IMR-90 (cell line): Measurements from ENCODE around the gene HOXD10. TPM values are rescaled to one million over a fixed set of nuclear protein-coding genes. Genes with fewer than 3 reads are reported as not detected.

Experiments used
- ATAC-seq: fragments of 200-7000 bp; cut with Tn5 transposase; 2 replicates; pipeline ENCODE4 v1.9.1; 2020; ENCODE audit warnings: low read depth, mild to moderate bottlenecking, moderate library complexity
- BruUV-seq: library from RNA; stranded (reverse); fragments of 400-500 nt; replicated peaks from 2 replicates; lab custom pipeline; 2021; lab: Mats Ljungman, UMichigan
- CTCF ChIA-PET: fragments of 300-600 bp; formaldehyde crosslinking; extraction: SDS; loops from one replicate; lab custom pipeline; 2021; ENCODE audit warnings: antibody characterized with exemption; lab: Yijun Ruan, JAX
- POLR2A ChIA-PET: fragments of 300-600 bp; sonication (Branson Sonifier 250); formaldehyde crosslinking; loops from one replicate; lab custom pipeline; 2022; ENCODE audit warnings: antibody characterized with exemption; ENCODE audit not compliant: unreplicated experiment; lab: Charles Lee
- DNase-seq: peaks from one replicate; pipeline ENCODE4 v3.0.0; 2013
- H2AFZ ChIP-seq: replicated peaks from 2 replicates; pipeline ENCODE3; 2013; ENCODE audit warnings: low read length, mild to moderate bottlenecking; ENCODE audit not compliant: poor library complexity
- H2AK5ac ChIP-seq: 2 replicates; pipeline ENCODE4 v1.6.1; 2013; ENCODE audit warnings: low read depth, low read length, inconsistent platforms
- H2AK9ac ChIP-seq: replicated peaks from 2 replicates; pipeline ENCODE3; 2013; ENCODE audit warnings: mild to moderate bottlenecking, low read depth, low read length, moderate library complexity; ENCODE audit not compliant: poor library complexity
- H2BK120ac ChIP-seq: 2 replicates; pipeline ENCODE4 v1.6.1; 2013; ENCODE audit warnings: low read depth, low read length, inconsistent platforms
- H2BK15ac ChIP-seq: 3 replicates; pipeline ENCODE4 v1.6.1; 2013; ENCODE audit warnings: low read depth, low read length, inconsistent platforms
- H2BK20ac ChIP-seq: 2 replicates; pipeline ENCODE4 v1.6.1; 2013; ENCODE audit warnings: low read depth, mild to moderate bottlenecking, inconsistent platforms, low read length, moderate library complexity
- H2BK5ac ChIP-seq: 2 replicates; pipeline ENCODE4 v1.6.1; 2013; ENCODE audit warnings: mild to moderate bottlenecking, low read depth, low read length, inconsistent platforms; ENCODE audit not compliant: poor library complexity, severe bottlenecking
- H3K14ac ChIP-seq: replicated peaks from 2 replicates; pipeline ENCODE4 v1.6.1; 2013; ENCODE audit warnings: low read depth, low read length, inconsistent platforms
- H3K18ac ChIP-seq: 2 replicates; pipeline ENCODE4 v1.6.1; 2013; ENCODE audit warnings: low read depth, low read length, control low read depth
- H3K23ac ChIP-seq: 2 replicates; pipeline ENCODE4 v1.6.1; 2013; ENCODE audit warnings: low read depth, low read length, inconsistent platforms
- H3K27ac ChIP-seq: 2 replicates; pipeline ENCODE4 v1.5.1; 2013; ENCODE audit warnings: mild to moderate bottlenecking, control low read depth, low read length; ENCODE audit not compliant: insufficient read depth
- H3K27me3 ChIP-seq: 2 replicates; pipeline ENCODE4 v1.6.1; 2013; ENCODE audit warnings: low read length; ENCODE audit not compliant: control insufficient read depth, insufficient read depth
- H3K36me3 ChIP-seq: 2 replicates; pipeline ENCODE4 v1.6.1; 2013; ENCODE audit warnings: low read length, mixed read lengths; ENCODE audit not compliant: control insufficient read depth, insufficient read depth
- H3K4ac ChIP-seq: 2 replicates; pipeline ENCODE4 v1.6.1; 2013; ENCODE audit warnings: low read depth, low read length, inconsistent platforms
- H3K4me1 ChIP-seq: 2 replicates; pipeline ENCODE4 v1.6.1; 2013; ENCODE audit warnings: low read length, mixed read lengths; ENCODE audit not compliant: control insufficient read depth, insufficient read depth
- H3K4me2 ChIP-seq: 2 replicates; pipeline ENCODE4 v1.6.1; 2013; ENCODE audit warnings: low read depth, mild to moderate bottlenecking, control low read depth, low read length, moderate library complexity
- H3K4me3 ChIP-seq: 2 replicates; pipeline ENCODE4 v1.5.1; 2013; ENCODE audit warnings: low read depth, mild to moderate bottlenecking, control low read depth, low read length, moderate library complexity; ENCODE audit not compliant: insufficient read depth
- H3K56ac ChIP-seq: 2 replicates; pipeline ENCODE4 v1.6.1; 2013; ENCODE audit warnings: low read length, inconsistent platforms; ENCODE audit not compliant: insufficient read depth; ENCODE audit errors: extremely low read depth
- H3K79me1 ChIP-seq, 2 experiments: 2 replicates each; pipeline ENCODE4 v1.6.1; 2013; ENCODE audit warnings: low read length in 2 of 2, inconsistent platforms in 1 of 2, low read depth in 1 of 2
- H3K9ac ChIP-seq: 2 replicates; pipeline ENCODE4 v1.6.1; 2013; ENCODE audit warnings: low read depth, low read length, control low read depth
- H3K9me1 ChIP-seq: 2 replicates; pipeline ENCODE4 v1.6.1; 2013; ENCODE audit warnings: low read length, inconsistent platforms; ENCODE audit not compliant: insufficient read depth
- H3K9me3 ChIP-seq: 2 replicates; pipeline ENCODE4 v1.6.1; 2013; ENCODE audit warnings: low read length; ENCODE audit not compliant: control insufficient read depth, insufficient read depth
- H4K20me1 ChIP-seq: 2 replicates; pipeline ENCODE4 v1.6.1; 2013; ENCODE audit warnings: low read length, inconsistent platforms; ENCODE audit not compliant: insufficient read depth
- H4K5ac ChIP-seq: 2 replicates; pipeline ENCODE4 v1.6.1; 2013; ENCODE audit warnings: mild to moderate bottlenecking, low read depth, low read length, control low read depth
- H4K8ac ChIP-seq, 2 experiments: 2 replicates each; pipeline ENCODE4 v1.6.1; 2013; ENCODE audit warnings: low read depth in 2 of 2, low read length in 2 of 2, control low read depth in 1 of 2, inconsistent platforms in 1 of 2
- H4K91ac ChIP-seq: 2 replicates; pipeline ENCODE4 v1.6.1; 2013; ENCODE audit warnings: low read depth, low read length, inconsistent platforms; ENCODE audit not compliant: insufficient read depth
- CEBPB ChIP-seq: IDR thresholded peaks from 2 replicates; pipeline ENCODE4 v1.6.1; 2012; ENCODE audit warnings: low read depth, low read length, improper control_type of control experiment
- MXI1 ChIP-seq: IDR thresholded peaks from 2 replicates; pipeline ENCODE4 v1.6.1; 2012; ENCODE audit warnings: low read depth, mild to moderate bottlenecking, low read length, moderate library complexity, borderline replicate concordance
- USF2 ChIP-seq: fragments of 150-350 bp; IDR thresholded peaks from 2 replicates; pipeline ENCODE4 v1.6.1; 2017; ENCODE audit warnings: mild to moderate bottlenecking, antibody characterized with exemption, low read length, low read depth
- WGBS, 2 experiments: methylation state at CpG; one replicate each; pipeline versions ENCODE4 v1.1.5 to v1.1.7; 2013; ENCODE audit warnings: missing lambda C conversion rate in 2 of 2; ENCODE audit not compliant: insufficient read length in 1 of 2; ENCODE audit errors: extremely low coverage in 2 of 2; 5-methylcytosine and 5-hydroxymethylcytosine counted together
- dilution Hi-C: fragments of 300-500 bp; cut with HindIII; formaldehyde crosslinking; loops from one replicate; pipeline ENCODE4 v1.14.3; 2018; ENCODE audit warnings: low sequenced_read_pairs; ENCODE audit not compliant: unreplicated experiment
- in situ Hi-C: fragments of 300-500 bp; cut with MboI; formaldehyde crosslinking; loops from 3 replicates; pipeline ENCODE4 v1.14.3; 2019; ENCODE audit warnings: low sequenced_read_pairs, inconsistent platforms, mixed read lengths
- intact Hi-C: fragments of 100-400 bp; cut with micrococcal nuclease; formaldehyde crosslinking; loops from 2 replicates; pipeline ENCODE4 v1.10.0; 2022
- polyA plus RNA-seq, 3 experiments: library from polyadenylated mRNA; depleted of rRNA; stranded (reverse); fragments of >200 nt; gene quantifications; 2 replicates each; pipeline ENCODE4 v1.2.3, GENCODE V29; 2012; ENCODE audit warnings: low replicate concordance in 1 of 3
- total RNA-seq: library from RNA; depleted of rRNA; stranded (reverse); fragments of >200 nt; gene quantifications from 2 replicates; pipeline ENCODE4 v1.2.3, GENCODE V29; 2012

HOXD10 gene
- total and polyA plus RNA-seq, 2 of the 4 experiments (the other 2 are of a cell fraction): not detected

GRCh38 chr2:176106581-176107539 lies 9.7 kb upstream of the HOXD10 start, which contains the start of gene HOXD11:
Gene HOXD11 (plus strand): TSS chr2:176107280. CDS start chr2:176107356, 76 bp downstream.
- Histone ChIP-seq H3K56ac (no peak within 1 kb of the TSS), H2BK120ac (no peak within 1 kb of the TSS), H3K4me3 (no peak within 1 kb of the TSS), H2AFZ (no peak within 1 kb of the TSS), H2BK5ac (no peak within 1 kb of the TSS), H2BK15ac (no peak within 1 kb of the TSS), H2BK20ac (no peak within 1 kb of the TSS), H3K18ac (no peak within 1 kb of the TSS), H3K9ac (no peak within 1 kb of the TSS), H3K4ac (no peak within 1 kb of the TSS), H4K20me1 (no peaks in the 10 kb centered on the region), H3K23ac (no peak within 1 kb of the TSS), H3K4me1 (no peaks in the 10 kb centered on the region), H3K36me3 (no peaks in the 10 kb centered on the region), H3K14ac (no peak within 1 kb of the TSS), H4K91ac (no peak within 1 kb of the TSS), H2AK9ac (no peak within 1 kb of the TSS), H3K4me2 (no peak within 1 kb of the TSS; the same call in 1 of the 2 replicates), H3K9me1 (no peaks in the 10 kb centered on the region), H3K27ac (no peak within 1 kb of the TSS), H2AK5ac (no peak within 1 kb of the TSS), H3K27me3 (peaks cover 92% of the 10 kb centered on the region), H4K8ac (no peak within 1 kb of the TSS), H3K79me1 (no peaks in the 10 kb centered on the region), H3K9me3 (peaks cover 5% of the 10 kb centered on the region), H4K5ac (no peak within 1 kb of the TSS)
- BruUV-seq: no TSS peak
- TF ChIP-seq MXI1 (no peak), USF2 (no peak), CEBPB (peak; percentile 77)
- ATAC-seq: no peak; the same call in 1 of the 2 replicates
- dilution Hi-C loops (no loop called here), intact Hi-C loops (no loop called here), in situ Hi-C loops (no loop called here)
- DNase-seq: no peak
- CTCF ChIA-PET: no interaction called here
- WGBS, 2 experiments: 2% methylated on average over 22 of the region's 85 CpGs; no CpG with 5 or more reads in 1 of the 2 experiments
- POLR2A ChIA-PET: no interaction called here
